ENCODE results near the gene ZNF526. TPM values are rescaled to one million over a fixed set of nuclear protein-coding genes. Genes with fewer than 3 reads are reported as not detected.

The ZNF526 gene
- total and polyA plus RNA-seq, 2 donors (not counting 1 experiment from before 2014, with no cell fraction given) = 4.9 to 21.3 TPM

DNA sequence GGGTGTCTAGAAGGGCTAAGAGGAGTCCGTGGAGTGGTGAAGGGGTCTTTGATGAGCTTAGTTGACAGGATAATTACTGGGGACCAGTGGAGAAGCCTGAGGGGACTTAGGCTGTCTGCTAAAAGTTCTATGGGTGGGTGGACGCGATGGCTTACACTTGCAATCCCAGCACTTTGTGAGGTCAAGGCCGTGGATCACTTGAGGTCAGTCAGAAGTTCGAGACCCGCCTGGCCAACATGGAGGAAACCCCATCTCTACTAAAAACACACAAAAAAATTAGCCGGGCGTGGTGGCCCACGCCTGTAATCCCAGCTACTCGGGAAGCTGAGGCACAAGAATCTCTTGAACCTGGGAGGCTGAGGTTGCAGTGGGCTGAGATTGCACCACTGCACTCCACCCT lies 25.1 kb downstream of the ZNF526 start:
- no peaks in the 10 kb centered on the region for H3K9me3 Mint-ChIP-seq (ENCODE audit: insufficient read depth)
- ChIA-PET POLR2A (interaction anchor here (0.7 to 2.6 kb wide), 3 partner anchors 23 to 68 kb away, joined by 3 to 5 read pairs (median 4); partner anchors contain the start of gene CIC), CTCF (interaction anchor here (0.9 to 8.9 kb wide), 12 partner anchors 9 to 175 kb away, joined by 3 to 89 read pairs (median 4); partner anchors contain the start of gene POU2F2)
- Histone ChIP-seq H4K20me1 (ENCODE audit: control insufficient read depth, insufficient read depth, low read length, poor library complexity, severe bottlenecking) (peaks cover 26% of the 10 kb centered on the region), H3K9me3 (ENCODE audit: control extremely low read depth in 1 of 3, control insufficient read depth in 2 of 3, insufficient read depth in 1 of 3, low read length in 2 of 3) (peaks cover 0 to 4% (median 0%) of the 10 kb centered on the region in 3 donors), H3K4me1 (ENCODE audit: control insufficient read depth in 2 of 2, insufficient read depth in 2 of 2, low read length in 2 of 2) (peaks cover 30 to 35% of the 10 kb centered on the region in 2 donors), H3K27me3 (replicated peaks in 1 of 4; ENCODE audit: control extremely low read depth in 1 of 4, control insufficient read depth in 3 of 4, insufficient read depth in 4 of 4, low read length in 3 of 4) (no peaks in the 10 kb centered on the region), H3K36me3 (replicated peaks in 1 of 2; ENCODE audit: control extremely low read depth in 1 of 2, control insufficient read depth in 1 of 2, extremely low read depth in 1 of 2, insufficient read depth in 2 of 2, low read length in 1 of 2) (peaks cover 2 to 16% of the 10 kb centered on the region in 2 experiments), H3K4me2 (replicated peaks; ENCODE audit: low read depth, low read length, poor library complexity, severe bottlenecking) (peak overlapping the region; percentile 85), H2AFZ (ENCODE audit: insufficient read depth, low read depth, low read length, poor library complexity, severe bottlenecking) (peak overlapping the region; percentile 90), H3K79me2 (ENCODE audit: control insufficient read depth, insufficient read depth, low read length) (peaks cover 19% of the 10 kb centered on the region), H3K9ac (ENCODE audit: low read length) (peak overlapping the region; percentile 77), H3K4me3 (ENCODE audit: control extremely low read depth in 1 of 5, extremely low read depth in 1 of 5, insufficient read depth in 1 of 5, low read depth in 2 of 5, low read length in 4 of 5) (peak overlapping the region in 1 of 5 experiments; percentile 87), H3K27ac (ENCODE audit: low read length in 2 of 2) (peak overlapping the region; percentile 64 to 71)
- DNase-seq (no peak), ATAC-seq (ENCODE audit: low read depth) (no peak)
- TF ChIP-seq EZH2 (IDR thresholded peaks at IDR 0.05; ENCODE audit: borderline replicate concordance, insufficient read depth, low read depth, low read length, poor library complexity, severe bottlenecking) = no peak
- TF ChIP-seq, protein P1, sequence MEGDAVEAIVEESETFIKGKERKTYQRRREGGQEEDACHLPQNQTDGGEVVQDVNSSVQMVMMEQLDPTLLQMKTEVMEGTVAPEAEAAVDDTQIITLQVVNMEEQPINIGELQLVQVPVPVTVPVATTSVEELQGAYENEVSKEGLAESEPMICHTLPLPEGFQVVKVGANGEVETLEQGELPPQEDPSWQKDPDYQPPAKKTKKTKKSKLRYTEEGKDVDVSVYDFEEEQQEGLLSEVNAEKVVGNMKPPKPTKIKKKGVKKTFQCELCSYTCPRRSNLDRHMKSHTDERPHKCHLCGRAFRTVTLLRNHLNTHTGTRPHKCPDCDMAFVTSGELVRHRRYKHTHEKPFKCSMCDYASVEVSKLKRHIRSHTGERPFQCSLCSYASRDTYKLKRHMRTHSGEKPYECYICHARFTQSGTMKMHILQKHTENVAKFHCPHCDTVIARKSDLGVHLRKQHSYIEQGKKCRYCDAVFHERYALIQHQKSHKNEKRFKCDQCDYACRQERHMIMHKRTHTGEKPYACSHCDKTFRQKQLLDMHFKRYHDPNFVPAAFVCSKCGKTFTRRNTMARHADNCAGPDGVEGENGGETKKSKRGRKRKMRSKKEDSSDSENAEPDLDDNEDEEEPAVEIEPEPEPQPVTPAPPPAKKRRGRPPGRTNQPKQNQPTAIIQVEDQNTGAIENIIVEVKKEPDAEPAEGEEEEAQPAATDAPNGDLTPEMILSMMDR (IDR thresholded peaks at IDR 0.05) = no peak
- peak overlapping the region; percentile 99 for H3K27ac Mint-ChIP-seq
- peaks cover 49% of the 10 kb centered on the region for H3K4me1 Mint-ChIP-seq
- peak overlapping the region; percentile 100 for H3K4me3 Mint-ChIP-seq
- WGBS (ENCODE audit: insufficient coverage) = 87% methylated on average over 5 of the region's 10 CpGs
- H3K27me3 Mint-ChIP-seq = no peaks in the 10 kb centered on the region
- intact Hi-C loops (cut with micrococcal nuclease) = no loop called here

- Mint-ChIP-seq H3K4me1 (peaks cover 38% of the 10 kb centered on the region), H3K27ac (peak overlapping the region; percentile 59), H3K4me3 (no peak overlapping the region), H3K9me3 (ENCODE audit: insufficient read depth) (no peaks in the 10 kb centered on the region), H3K27me3 (no peaks in the 10 kb centered on the region)
- ChIA-PET POLR2A (interaction anchor here (0.6 kb wide), 1 partner anchor 16 kb away, joined by 5 read pairs; no protein-coding TSS in a partner anchor), CTCF (interaction anchor here (1.0 to 8.9 kb wide), 7 partner anchors 11 to 114 kb away, joined by 4 to 89 read pairs (median 5); no protein-coding TSS in a partner anchor)
- ATAC-seq (ENCODE audit: low read depth) (no peak), DNase-seq (peak; percentile 49)
- Histone ChIP-seq H3K36me3 (replicated peaks in 1 of 2; ENCODE audit: control extremely low read depth in 1 of 2, control insufficient read depth in 1 of 2, extremely low read depth in 1 of 2, insufficient read depth in 2 of 2, low read length in 1 of 2) (peaks cover 2 to 15% of the 10 kb centered on the region in 2 experiments), H3K4me3 (ENCODE audit: control extremely low read depth in 1 of 5, extremely low read depth in 1 of 5, insufficient read depth in 1 of 5, low read depth in 2 of 5, low read length in 4 of 5) (no peak overlapping the region), H2AFZ (ENCODE audit: insufficient read depth, low read depth, low read length, poor library complexity, severe bottlenecking) (no peak overlapping the region), H3K27ac (ENCODE audit: low read length in 2 of 2) (no peak overlapping the region), H4K20me1 (ENCODE audit: control insufficient read depth, insufficient read depth, low read length, poor library complexity, severe bottlenecking) (peaks cover 16% of the 10 kb centered on the region), H3K9ac (ENCODE audit: low read length) (no peak overlapping the region), H3K9me3 (ENCODE audit: control extremely low read depth in 1 of 3, control insufficient read depth in 2 of 3, insufficient read depth in 1 of 3, low read length in 2 of 3) (peaks cover 0 to 4% (median 0%) of the 10 kb centered on the region in 3 donors), H3K79me2 (ENCODE audit: control insufficient read depth, insufficient read depth, low read length) (peaks cover 8% of the 10 kb centered on the region), H3K27me3 (replicated peaks in 1 of 4; ENCODE audit: control extremely low read depth in 1 of 4, control insufficient read depth in 3 of 4, insufficient read depth in 4 of 4, low read length in 3 of 4) (no peaks in the 10 kb centered on the region), H3K4me2 (replicated peaks; ENCODE audit: low read depth, low read length, poor library complexity, severe bottlenecking) (no peak overlapping the region), H3K4me1 (ENCODE audit: control insufficient read depth in 2 of 2, insufficient read depth in 2 of 2, low read length in 2 of 2) (peaks cover 19 to 33% of the 10 kb centered on the region in 2 donors)
- TF ChIP-seq EZH2 (IDR thresholded peaks at IDR 0.05; ENCODE audit: borderline replicate concordance, insufficient read depth, low read depth, low read length, poor library complexity, severe bottlenecking) = no peak
- TF ChIP-seq, protein P1 (IDR thresholded peaks at IDR 0.05) = no peak
- intact Hi-C loops (cut with micrococcal nuclease) = no loop called here
- 45% methylated on average over 10 of the region's 10 CpGs for WGBS (ENCODE audit: insufficient coverage)
Observed at GRCh38 chr19:42246143-42246921, 26.2 kb downstream of the ZNF526 start.

All from B cell (primary cell).